Measurements from ENCODE around the gene ABCE1.

DNA sequence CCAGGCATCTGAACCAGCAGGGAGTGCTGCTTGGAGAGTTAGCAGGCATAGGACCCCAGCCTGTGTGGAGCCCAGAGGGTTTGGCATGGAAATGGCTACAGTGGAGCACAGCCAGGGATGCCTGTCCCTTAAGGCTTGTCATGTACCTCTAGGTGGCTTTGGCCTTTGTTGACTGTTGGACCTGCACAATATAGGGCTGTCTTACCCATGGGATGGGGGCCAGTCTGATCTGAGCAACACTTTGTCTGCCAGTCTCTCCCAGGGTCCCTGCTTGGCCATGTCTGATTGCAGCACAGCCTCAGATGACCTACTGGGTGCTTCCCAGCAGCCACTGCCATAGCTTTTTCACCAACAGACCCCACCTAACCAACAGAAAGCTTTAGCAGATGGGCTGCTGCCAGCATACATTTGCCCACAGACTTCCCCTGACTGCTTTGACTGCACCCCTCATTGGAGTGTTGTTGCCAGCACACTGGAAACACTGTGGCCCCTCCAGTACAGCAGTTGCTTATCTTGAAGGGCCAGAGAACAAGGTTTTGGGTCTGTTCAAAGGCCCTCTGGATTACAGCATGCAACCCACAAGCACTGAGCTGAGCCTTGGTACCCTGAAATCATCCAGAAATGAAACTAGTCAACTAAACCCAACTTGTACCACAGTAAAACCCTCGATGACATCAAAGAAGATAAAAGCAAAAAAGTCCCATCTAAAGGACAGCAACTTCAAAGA, 22.2 kb upstream of the ABCE1 start:
- TF ChIP-seq, protein P1, sequence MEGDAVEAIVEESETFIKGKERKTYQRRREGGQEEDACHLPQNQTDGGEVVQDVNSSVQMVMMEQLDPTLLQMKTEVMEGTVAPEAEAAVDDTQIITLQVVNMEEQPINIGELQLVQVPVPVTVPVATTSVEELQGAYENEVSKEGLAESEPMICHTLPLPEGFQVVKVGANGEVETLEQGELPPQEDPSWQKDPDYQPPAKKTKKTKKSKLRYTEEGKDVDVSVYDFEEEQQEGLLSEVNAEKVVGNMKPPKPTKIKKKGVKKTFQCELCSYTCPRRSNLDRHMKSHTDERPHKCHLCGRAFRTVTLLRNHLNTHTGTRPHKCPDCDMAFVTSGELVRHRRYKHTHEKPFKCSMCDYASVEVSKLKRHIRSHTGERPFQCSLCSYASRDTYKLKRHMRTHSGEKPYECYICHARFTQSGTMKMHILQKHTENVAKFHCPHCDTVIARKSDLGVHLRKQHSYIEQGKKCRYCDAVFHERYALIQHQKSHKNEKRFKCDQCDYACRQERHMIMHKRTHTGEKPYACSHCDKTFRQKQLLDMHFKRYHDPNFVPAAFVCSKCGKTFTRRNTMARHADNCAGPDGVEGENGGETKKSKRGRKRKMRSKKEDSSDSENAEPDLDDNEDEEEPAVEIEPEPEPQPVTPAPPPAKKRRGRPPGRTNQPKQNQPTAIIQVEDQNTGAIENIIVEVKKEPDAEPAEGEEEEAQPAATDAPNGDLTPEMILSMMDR (IDR thresholded peaks at IDR 0.05): no peak
- TF ChIP-seq POLR2A (IDR thresholded peaks at IDR 0.05): no peak

Measured in heart left ventricle (tissue), 13 donors.